HuH-7 (cell line): ENCODE measurements around the gene AGPAT4.
"Not testable (repeated sequence)": the region's sequence is repeated elsewhere in the genome, so short reads cannot be mapped to it uniquely, and the experiment has no call there.

Source experiments
- DNase-seq: peaks from one replicate; pipeline ENCODE4 v3.0.0; 2011; ENCODE audit warnings: low spot score

AGPAT4 gene

GRCh38 chr6:161227004-161227960 lies 46.6 kb downstream of the AGPAT4 start:
- no peak for DNase-seq

- no peak for DNase-seq
These were observed 47.6 kb downstream of the AGPAT4 start for GRCh38 chr6:161226009-161226964.

- no peak for DNase-seq
These were observed 48.2 kb downstream of the AGPAT4 start for GRCh38 chr6:161225681-161226008.

GRCh38 chr6:161224951-161225680 lies 48.7 kb downstream of the AGPAT4 start:
- DNase-seq: not testable (repeated sequence)

GRCh38 chr6:161223646-161224045 lies 50.2 kb downstream of the AGPAT4 start:
- DNase-seq: no peak

- no peak for DNase-seq
These were observed 51.1 kb downstream of the AGPAT4 start for GRCh38 chr6:161222706-161223234.

GRCh38 chr6:161220346-161220745 lies 53.5 kb downstream of the AGPAT4 start:
- no peak for DNase-seq

GRCh38 chr6:161219680-161220079 lies 54.2 kb downstream of the AGPAT4 start:
- DNase-seq: no peak

- no peak for DNase-seq
These were observed 55.6 kb downstream of the AGPAT4 start for GRCh38 chr6:161218222-161218621.

- DNase-seq: no peak
These were observed 56.2 kb downstream of the AGPAT4 start for GRCh38 chr6:161217628-161218027.

GRCh38 chr6:161216616-161217205 lies 57.1 kb downstream of the AGPAT4 start:
- DNase-seq: no peak

- DNase-seq: no peak
These were observed 57.8 kb downstream of the AGPAT4 start for GRCh38 chr6:161215876-161216615.

- no peak for DNase-seq
These were observed 58.7 kb downstream of the AGPAT4 start for GRCh38 chr6:161215193-161215592.

GRCh38 chr6:161214722-161215121 lies 59.1 kb downstream of the AGPAT4 start:
- no peak for DNase-seq

GRCh38 chr6:161212902-161213301 lies 61.0 kb downstream of the AGPAT4 start:
- no peak for DNase-seq

- DNase-seq: no peak
These were observed 62.4 kb downstream of the AGPAT4 start for GRCh38 chr6:161211380-161212035.

- no peak for DNase-seq
These were observed 63.0 kb downstream of the AGPAT4 start for GRCh38 chr6:161210857-161211256.

GRCh38 chr6:161207200-161207599 lies 66.7 kb downstream of the AGPAT4 start:
- no peak for DNase-seq

- no peak for DNase-seq
These were observed 68.8 kb downstream of the AGPAT4 start for GRCh38 chr6:161204866-161205557.
